Fibroblast of villous mesenchyme (primary cell): ENCODE data around the gene CAMK1G. TPM values are rescaled to one million over a fixed set of nuclear protein-coding genes. Genes with fewer than 3 reads are reported as not detected.
A peak's percentile ranks its signal among the peaks of the same experiment; 100 is the strongest.

ENCODE experiments used
- DNase-seq: peaks from one replicate; pipeline ENCODE4 v3.0.0-alpha.2; 2010; ENCODE audit warnings: low read depth
- H3K4me3 ChIP-seq: 2 replicates; pipeline ENCODE4 v1.5.1; 2011; ENCODE audit warnings: low read depth, mild to moderate bottlenecking, low read length
- CTCF ChIP-seq: IDR thresholded peaks from 2 replicates; pipeline ENCODE4 v1.5.1; 2012; ENCODE audit warnings: low read depth, mild to moderate bottlenecking, low read length; ENCODE audit not compliant: insufficient read depth
- total RNA-seq: library from RNA; depleted of rRNA; stranded (reverse); fragments of >200 nt; gene quantifications from 2 replicates; pipeline ENCODE4 v1.2.3, GENCODE V29; 2012

The CAMK1G gene
- total RNA-seq, 1 donor: 9.1 TPM

GRCh38 chr1:209586221-209586740, 2.8 kb downstream of the CAMK1G start:
- H3K4me3 ChIP-seq: no peak overlapping the region
- DNase-seq: peak; percentile 55
- no peak for TF ChIP-seq CTCF

GRCh38 chr1:209587789-209588188, 4.3 kb downstream of the CAMK1G start:
- no peak for TF ChIP-seq CTCF
- H3K4me3 ChIP-seq: no peak overlapping the region
- peak; percentile 86 for DNase-seq

GRCh38 chr1:209589440-209589839, 5.9 kb downstream of the CAMK1G start:
- DNase-seq: peak; percentile 25
- no peak overlapping the region for H3K4me3 ChIP-seq
- TF ChIP-seq CTCF: no peak

- DNase-seq: no peak
- H3K4me3 ChIP-seq: no peak overlapping the region
- no peak for TF ChIP-seq CTCF
Measured at GRCh38 chr1:209589863-209590262, 6.3 kb downstream of the CAMK1G start.

GRCh38 chr1:209590405-209590804, 6.9 kb downstream of the CAMK1G start:
- peak; percentile 56 for TF ChIP-seq CTCF
- DNase-seq: peak; percentile 29
- H3K4me3 ChIP-seq: no peak overlapping the region

- TF ChIP-seq CTCF: no peak
Measured at GRCh38 chr1:209593747-209594146, 10.2 kb downstream of the CAMK1G start.

GRCh38 chr1:209594440-209594839, 10.9 kb downstream of the CAMK1G start:
- TF ChIP-seq CTCF: no peak
- no peak overlapping the region for H3K4me3 ChIP-seq
- DNase-seq: no peak

More at GRCh38 chr1:209593747-209594146, 10.2 kb downstream of the CAMK1G start:
- no peak for DNase-seq
- no peak overlapping the region for H3K4me3 ChIP-seq
